ENCODE results near the gene P2RY6.
"Not testable (repeated sequence)": the region's sequence is repeated elsewhere in the genome, so short reads cannot be mapped to it uniquely, and the experiment has no call there.

Gene P2RY6

DNA sequence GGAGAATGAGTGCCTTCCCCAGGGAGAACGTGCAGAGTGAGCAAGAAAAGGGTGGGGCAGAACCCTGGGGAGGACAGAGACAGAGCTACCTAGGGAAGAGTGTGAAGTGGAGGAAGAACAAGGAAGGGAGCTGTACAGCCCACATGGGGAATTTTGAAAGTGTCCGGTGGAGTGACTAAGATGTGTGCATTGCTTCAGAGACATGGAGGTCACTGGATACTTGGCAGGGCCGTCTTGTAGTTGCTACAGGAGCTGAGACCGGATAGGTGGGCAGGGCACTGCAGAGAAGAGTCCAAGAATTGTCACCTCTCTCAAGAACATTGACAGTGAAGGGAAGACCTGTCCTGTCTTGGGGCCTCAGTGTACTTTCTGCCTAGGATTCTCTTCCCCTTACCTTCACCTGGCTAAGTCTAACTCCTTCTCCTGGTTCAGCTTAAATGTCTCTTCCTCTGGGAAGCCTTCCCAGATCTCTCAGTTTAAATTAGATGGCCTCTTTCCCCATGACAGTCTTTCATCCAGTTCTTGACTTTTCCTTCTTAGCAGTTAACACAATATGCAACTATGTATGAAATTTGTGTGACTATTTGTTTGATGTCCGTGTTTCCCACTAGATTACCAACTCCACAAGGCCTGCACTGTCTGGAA lies 9.2 kb upstream of the P2RY6 start:
- peak; percentile 42 for DNase-seq (ENCODE audit: low read depth)

GRCh38 chr11:73263640-73264039 lies 8.5 kb upstream of the P2RY6 start:
- no peak for DNase-seq (ENCODE audit: low read depth)

DNA sequence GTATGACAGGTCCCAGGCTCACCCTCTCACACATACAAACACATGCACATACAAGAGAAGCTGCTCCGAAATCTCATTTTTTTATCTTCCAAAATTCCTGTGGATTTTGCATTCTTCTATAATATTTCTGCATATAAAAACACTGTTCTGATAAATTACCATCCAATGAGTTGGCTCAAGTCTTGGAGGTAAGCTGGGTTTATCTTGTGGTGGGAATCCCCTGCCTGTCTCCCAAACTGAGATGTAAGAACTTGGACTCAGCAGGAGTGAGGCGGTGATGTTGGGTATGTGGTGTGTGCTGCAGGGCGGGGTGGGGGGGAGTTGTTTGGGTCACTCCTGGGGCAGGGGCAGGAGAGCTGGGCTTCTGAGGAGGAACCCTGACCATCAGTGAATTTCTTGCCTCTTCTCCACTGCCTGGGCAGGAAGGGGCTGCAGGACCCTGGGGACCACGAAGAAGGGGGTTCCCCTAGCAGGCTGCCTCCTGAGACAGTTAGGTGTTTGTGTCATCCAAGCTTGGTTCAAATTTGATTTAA lies 6.8 kb upstream of the P2RY6 start:
- no peak for DNase-seq (ENCODE audit: low read depth)

- no peak for DNase-seq (ENCODE audit: low read depth)
Measured at GRCh38 chr11:73265853-73266645, 6.1 kb upstream of the P2RY6 start.

DNA sequence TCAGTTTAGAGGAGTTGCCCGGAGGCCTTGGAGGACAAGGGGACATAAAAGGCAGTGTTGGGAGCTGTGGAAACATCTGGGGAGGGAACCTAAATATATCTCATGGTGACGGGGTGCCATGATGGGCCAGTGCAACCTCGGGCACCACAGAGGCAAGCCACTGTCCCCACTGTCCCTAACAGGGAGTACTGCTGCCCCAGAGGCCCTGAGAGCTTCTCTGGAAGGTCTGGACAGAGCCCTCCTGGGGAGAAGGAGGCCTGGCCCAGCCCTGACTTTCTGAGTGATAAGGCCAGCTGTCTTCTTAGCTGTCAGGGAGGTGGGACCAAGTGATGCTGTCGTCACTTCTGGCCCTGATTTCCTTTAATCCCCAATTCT lies 5.5 kb upstream of the P2RY6 start:
- DNase-seq (ENCODE audit: low read depth), result no peak

DNA sequence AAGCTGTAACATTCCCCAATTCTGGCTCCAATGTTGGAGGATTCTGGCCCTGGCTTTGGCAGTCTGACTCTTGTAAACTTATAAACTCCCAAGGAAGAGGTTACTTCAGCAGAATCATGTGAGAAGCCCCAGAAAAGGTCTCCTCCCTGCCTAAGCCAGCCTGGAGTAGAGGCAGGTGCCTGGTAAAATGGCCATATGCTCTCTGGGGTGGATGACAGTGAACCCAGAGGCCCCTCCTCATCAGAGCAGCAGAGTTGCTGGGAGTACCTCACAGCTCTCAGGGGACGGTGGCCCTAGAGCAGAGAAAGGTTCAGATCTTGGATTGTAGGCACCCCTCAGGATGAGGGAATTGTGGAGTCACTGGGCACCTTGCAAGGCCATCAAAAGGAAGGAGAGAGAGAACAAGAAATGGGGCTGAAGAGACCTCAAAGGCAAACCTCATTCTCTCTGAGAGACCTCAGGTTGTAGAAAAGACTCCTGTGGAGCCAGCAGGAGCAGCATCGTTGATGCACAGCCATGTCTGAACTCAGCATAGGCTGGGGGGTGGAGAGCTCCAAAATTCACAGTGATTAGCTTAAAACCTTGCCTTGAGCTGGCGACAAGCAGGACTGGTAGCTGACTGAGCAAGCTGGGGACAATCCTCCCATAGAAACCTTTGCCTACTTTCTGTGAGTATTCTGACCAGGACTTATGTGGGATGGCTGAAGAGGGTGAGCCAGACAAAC lies 4.9 kb upstream of the P2RY6 start:
- DNase-seq (ENCODE audit: low read depth), result no peak

DNA sequence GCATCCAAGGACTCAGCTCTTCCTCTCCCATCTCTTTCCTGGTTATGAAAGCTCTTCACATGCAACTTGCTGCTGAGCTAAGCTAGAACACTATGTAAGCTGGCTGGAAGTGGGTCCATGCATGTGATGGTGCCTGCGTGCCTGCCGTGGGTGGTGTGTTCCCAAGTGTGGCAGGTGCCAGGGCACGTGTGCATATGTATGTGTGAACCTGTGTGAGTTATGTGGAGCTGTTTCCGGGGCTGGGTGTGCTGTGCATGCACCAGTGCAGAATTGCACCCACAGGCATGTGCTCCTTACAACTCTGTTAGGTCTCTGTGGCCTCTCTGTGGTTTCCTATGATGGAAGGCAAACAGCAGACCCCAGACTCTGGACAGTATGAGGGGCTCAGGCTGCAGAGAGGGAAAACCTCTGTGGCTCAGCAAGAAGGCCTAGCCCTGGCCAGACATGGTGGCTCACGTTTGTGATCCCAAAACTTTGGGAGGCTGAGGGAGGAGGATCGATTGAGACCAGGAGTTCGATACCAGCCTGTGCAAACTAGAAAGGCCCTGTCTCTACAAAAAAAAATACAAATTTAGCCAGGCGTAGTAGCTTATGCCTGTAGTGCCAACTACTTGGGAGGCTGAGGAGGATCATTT lies 4.1 kb upstream of the P2RY6 start:
- DNase-seq (ENCODE audit: low read depth), result no peak

- DNase-seq (ENCODE audit: low read depth), result no peak
Measured at GRCh38 chr11:73268671-73269271, 3.4 kb upstream of the P2RY6 start.

- no peak for DNase-seq (ENCODE audit: low read depth)
Measured at GRCh38 chr11:73269459-73270015, 2.6 kb upstream of the P2RY6 start.

DNA sequence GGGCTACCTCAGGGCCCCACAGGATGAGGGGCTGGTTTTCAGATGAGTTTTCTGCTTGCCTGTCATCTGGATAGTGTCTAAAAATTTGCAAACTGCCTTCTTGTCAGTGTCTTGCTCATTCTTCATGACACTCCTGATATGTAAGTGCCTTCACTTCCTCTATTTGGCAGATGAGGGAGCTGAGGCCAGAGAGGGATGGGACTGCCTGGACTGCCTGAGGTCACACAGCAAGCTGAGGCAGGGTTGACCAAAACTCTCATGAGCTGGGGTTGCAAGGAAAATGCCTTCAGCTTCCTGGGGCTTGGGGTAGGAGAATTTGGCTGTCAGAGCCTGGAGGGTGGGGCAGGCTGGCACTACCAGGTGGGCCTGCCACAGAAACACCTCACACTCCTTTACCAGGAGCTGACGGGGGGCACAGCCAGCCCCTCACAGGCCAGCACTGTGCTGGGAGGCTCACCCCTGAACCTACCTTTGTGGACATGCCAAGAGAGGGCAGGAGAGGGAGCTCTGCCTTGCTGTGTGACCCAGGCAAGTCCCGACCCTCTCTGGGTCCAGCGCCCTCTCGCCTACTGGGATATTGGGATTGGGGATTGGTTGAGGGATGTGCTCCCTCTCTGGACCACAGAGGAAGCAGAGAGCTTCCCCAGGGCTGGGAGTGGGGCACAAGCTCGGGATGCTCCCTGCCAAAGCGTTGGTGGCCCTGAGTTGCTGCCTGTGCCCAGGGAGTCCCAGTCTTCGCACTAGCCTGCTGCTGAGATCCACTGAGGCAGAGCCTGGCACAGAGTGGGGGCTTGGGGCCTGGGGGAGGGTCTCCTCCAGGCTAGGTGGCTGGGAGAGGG lies 1.9 kb upstream of the P2RY6 start:
- DNase-seq (ENCODE audit: low read depth), result no peak

- no peak for DNase-seq (ENCODE audit: low read depth)
Measured at GRCh38 chr11:73270855-73271477, 1.2 kb upstream of the P2RY6 start.

GRCh38 chr11:73271478-73271865 lies 666 bp upstream of the P2RY6 start:
- not testable (repeated sequence) for DNase-seq (ENCODE audit: low read depth)

GRCh38 chr11:73272680-73273038 lies 521 bp downstream of the P2RY6 start:
- DNase-seq (ENCODE audit: low read depth), result no peak

DNA sequence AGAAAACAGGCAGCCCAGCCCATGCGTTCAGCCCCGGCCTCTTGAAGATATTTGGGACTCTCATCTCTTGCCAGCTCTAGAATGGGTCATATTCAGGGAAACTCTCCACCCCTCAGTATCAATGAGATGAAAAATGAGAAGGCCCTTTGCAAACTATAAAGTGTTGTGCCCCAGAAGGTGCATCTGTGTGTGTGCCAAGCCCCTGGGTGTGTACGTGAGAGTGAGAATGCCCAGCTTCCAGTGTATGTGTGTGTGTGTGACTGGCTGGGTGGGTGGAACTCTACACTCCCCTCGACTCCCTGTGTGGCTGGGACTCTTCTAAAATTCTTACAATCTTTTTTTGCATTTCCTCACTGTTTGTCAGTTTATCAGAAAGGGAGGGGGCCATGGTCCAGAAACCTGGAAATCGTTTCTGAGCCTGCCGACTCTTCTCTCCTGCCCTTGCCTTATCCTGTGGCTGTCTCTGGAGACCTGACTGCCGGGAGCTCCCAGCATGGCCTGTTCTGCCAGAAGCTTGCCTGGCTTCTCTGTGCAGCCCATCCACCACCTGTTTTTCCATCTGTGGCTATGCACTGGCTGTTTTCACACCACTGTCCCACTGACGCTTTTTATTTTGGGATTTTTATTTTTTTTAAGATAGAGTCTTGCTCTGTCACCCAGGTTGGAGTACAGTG lies 1.2 kb downstream of the P2RY6 start:
- no peak for DNase-seq (ENCODE audit: low read depth)

DNA sequence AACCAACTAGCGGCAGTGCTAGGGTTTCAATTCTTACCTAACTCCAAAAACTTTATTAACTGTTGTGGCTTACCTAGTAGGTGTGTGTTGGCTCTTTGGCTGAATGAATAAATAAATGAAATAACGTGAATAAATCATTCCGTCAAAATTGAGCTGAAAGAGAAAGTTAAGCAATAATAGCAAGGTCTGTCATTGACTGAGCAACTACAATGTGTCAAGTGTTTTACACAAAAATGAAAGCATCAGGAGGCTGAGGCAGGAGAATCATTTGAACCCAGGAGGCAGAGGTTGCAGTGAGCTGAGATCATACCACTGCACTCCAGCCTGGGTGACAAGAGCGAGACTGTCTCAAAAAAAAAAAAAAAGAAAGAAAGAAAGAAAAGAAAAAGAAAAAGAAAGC lies 2.1 kb downstream of the P2RY6 start:
- DNase-seq (ENCODE audit: low read depth), result not testable (repeated sequence)

- no peak for DNase-seq (ENCODE audit: low read depth)
Measured at GRCh38 chr11:73274722-73275380, 2.7 kb downstream of the P2RY6 start.

DNA sequence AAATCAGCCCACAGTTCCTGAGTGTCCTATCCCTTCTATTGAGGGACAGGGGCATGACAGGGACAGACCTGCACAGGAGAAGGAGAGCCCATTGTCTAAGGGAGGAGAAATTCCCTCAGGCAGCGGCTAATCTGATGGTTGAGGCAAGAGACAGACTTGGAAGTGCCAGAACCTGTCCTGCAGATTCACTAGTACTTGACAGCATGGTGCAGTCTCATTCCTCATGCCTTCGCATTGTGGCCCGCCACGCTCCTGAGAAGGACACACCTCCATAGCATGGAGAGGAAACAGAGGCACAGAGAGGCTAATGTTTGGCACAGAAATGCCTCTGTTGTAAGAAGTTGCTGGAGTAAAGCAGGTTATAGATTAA lies 3.2 kb downstream of the P2RY6 start:
- no peak for DNase-seq (ENCODE audit: low read depth)

DNA sequence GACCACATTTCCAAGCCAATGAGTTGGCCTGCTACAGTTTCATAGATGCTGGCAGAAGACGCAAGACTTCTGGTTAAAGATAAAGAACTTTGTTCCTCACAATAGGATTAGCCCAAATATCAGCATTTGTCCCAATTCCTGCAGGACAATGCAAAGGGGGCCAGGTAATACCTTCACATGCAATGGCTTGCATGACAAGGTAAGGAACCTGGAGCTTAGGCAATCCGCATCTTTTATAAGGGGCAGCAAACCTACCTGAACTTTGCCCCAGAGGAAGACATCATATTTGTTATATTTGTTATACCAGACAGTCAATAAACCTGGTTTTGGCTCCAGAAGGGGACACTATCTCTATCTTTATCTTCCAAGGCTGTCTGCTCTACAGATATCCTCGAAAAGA lies 5.3 kb downstream of the P2RY6 start:
- DNase-seq (ENCODE audit: low read depth), result no peak

DNA sequence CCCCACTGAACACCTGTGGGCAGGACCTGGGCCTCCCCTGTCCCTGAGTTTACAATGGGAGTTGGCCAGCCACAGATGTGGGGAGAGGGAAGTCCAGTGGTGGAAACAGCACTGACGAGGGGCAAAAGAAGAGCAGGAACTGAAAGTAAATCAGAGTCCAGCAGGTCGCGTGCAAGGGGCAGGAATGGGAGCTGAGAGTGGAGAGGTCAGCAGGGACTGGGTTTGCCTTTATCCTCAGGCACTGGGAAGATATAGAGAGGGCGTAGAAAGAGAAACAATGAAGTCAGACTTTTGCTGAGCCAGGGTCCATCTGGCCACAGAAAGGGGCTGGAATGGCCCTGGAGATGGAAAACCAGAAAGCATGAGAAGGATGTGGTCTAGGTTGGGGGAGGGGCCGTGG lies 8.5 kb downstream of the P2RY6 start:
- no peak for DNase-seq (ENCODE audit: low read depth)

Data from ELR (cell line).